Nephron (organoid): ENCODE measurements around the gene MYZAP.

ENCODE experiments used
- H3K27ac Mint-ChIP-seq, 3 experiments: 2 replicates each; pipeline ENCODE4 v1.8.0; 2020; ENCODE audit warnings: mixed read lengths in 3 of 3, mild to moderate bottlenecking in 2 of 3, moderate library complexity in 1 of 3
- H3K27me3 Mint-ChIP-seq: 2 replicates; pipeline ENCODE4 v1.8.0; 2021; ENCODE audit warnings: low read depth, mild to moderate bottlenecking, moderate library complexity, mixed read lengths
- H3K36me3 Mint-ChIP-seq: 2 replicates; pipeline ENCODE4 v1.8.0; 2020; ENCODE audit warnings: low read depth, mixed read lengths
- H3K4me1 Mint-ChIP-seq: 2 replicates; pipeline ENCODE4 v1.8.0; 2020; ENCODE audit warnings: mixed read lengths
- H3K4me3 Mint-ChIP-seq, 3 experiments: 2 replicates each; pipeline ENCODE4 v1.8.0; 2020; ENCODE audit warnings: mild to moderate bottlenecking in 3 of 3, mixed read lengths in 3 of 3, moderate library complexity in 2 of 3
- H3K9me3 Mint-ChIP-seq: 2 replicates; pipeline ENCODE4 v1.8.0; 2020; ENCODE audit warnings: mixed read lengths
- CTCF ChIP-seq, 3 experiments: fragments of 200-600 bp; sonication (generic); IDR thresholded peaks; one replicate each; pipeline ENCODE4 v1.5.0; 2021; ENCODE audit warnings: antibody characterized with exemption in 3 of 3; ENCODE audit not compliant: unreplicated experiment in 3 of 3

The MYZAP gene

GRCh38 chr15:57548835-57549234, 42.9 kb upstream of the MYZAP start:
- Mint-ChIP-seq H3K27ac (peak overlapping the region in 2 of 3 experiments; percentile 18 to 25), H3K27me3 (no peaks in the 10 kb centered on the region), H3K4me3 (no peak overlapping the region), H3K4me1 (peaks cover 46% of the 10 kb centered on the region), H3K9me3 (no peaks in the 10 kb centered on the region), H3K36me3 (peaks cover 35% of the 10 kb centered on the region)
- no peak for TF ChIP-seq CTCF (IDR thresholded peaks at IDR 0.05; ENCODE audit: unreplicated experiment in 3 of 3)

GRCh38 chr15:57549935-57550334, 41.8 kb upstream of the MYZAP start:
- no peak for TF ChIP-seq CTCF (IDR thresholded peaks at IDR 0.05; ENCODE audit: unreplicated experiment in 3 of 3)
- Mint-ChIP-seq H3K4me1 (peaks cover 51% of the 10 kb centered on the region), H3K9me3 (no peaks in the 10 kb centered on the region), H3K27me3 (no peaks in the 10 kb centered on the region), H3K27ac (peak overlapping the region in 2 of 3 experiments; percentile 35 to 50), H3K4me3 (no peak overlapping the region), H3K36me3 (peaks cover 35% of the 10 kb centered on the region)

- no peak for TF ChIP-seq CTCF (IDR thresholded peaks at IDR 0.05; ENCODE audit: unreplicated experiment in 3 of 3)
- H3K27me3 Mint-ChIP-seq = no peaks in the 10 kb centered on the region
- H3K36me3 Mint-ChIP-seq = peaks cover 31% of the 10 kb centered on the region
- H3K9me3 Mint-ChIP-seq = no peaks in the 10 kb centered on the region
- H3K27ac Mint-ChIP-seq = peak overlapping the region; percentile 90 to 98 (median 93)
- H3K4me1 Mint-ChIP-seq = peaks cover 58% of the 10 kb centered on the region
- H3K4me3 Mint-ChIP-seq = no peak overlapping the region
These were observed 41.1 kb upstream of the MYZAP start for GRCh38 chr15:57550640-57551039.

- Mint-ChIP-seq H3K36me3 (peaks cover 25% of the 10 kb centered on the region), H3K27me3 (no peaks in the 10 kb centered on the region), H3K9me3 (no peaks in the 10 kb centered on the region), H3K4me1 (peaks cover 65% of the 10 kb centered on the region), H3K27ac (peak overlapping the region; percentile 90 to 98 (median 93)), H3K4me3 (peak overlapping the region in 2 of 3 experiments; percentile 6 to 22)
- no peak for TF ChIP-seq CTCF (IDR thresholded peaks at IDR 0.05; ENCODE audit: unreplicated experiment in 3 of 3)
These were observed 39.7 kb upstream of the MYZAP start for GRCh38 chr15:57551715-57552677.

- peaks cover 65% of the 10 kb centered on the region for H3K4me1 Mint-ChIP-seq
- TF ChIP-seq CTCF (IDR thresholded peaks at IDR 0.05; ENCODE audit: unreplicated experiment in 3 of 3) = no peak
- H3K9me3 Mint-ChIP-seq = no peaks in the 10 kb centered on the region
- H3K4me3 Mint-ChIP-seq = no peak overlapping the region
- H3K27me3 Mint-ChIP-seq = no peaks in the 10 kb centered on the region
- peaks cover 22% of the 10 kb centered on the region for H3K36me3 Mint-ChIP-seq
- peak overlapping the region; percentile 90 to 98 (median 93) for H3K27ac Mint-ChIP-seq
These were observed 38.9 kb upstream of the MYZAP start for GRCh38 chr15:57552678-57553334.
